ENCODE data around the gene EXD2. TPM values are rescaled to one million over a fixed set of nuclear protein-coding genes. Genes with fewer than 3 reads are reported as not detected.

The EXD2 gene
- total and polyA plus RNA-seq, 2 experiments from 2014 or later: 10.3 to 23.3 TPM

DNA sequence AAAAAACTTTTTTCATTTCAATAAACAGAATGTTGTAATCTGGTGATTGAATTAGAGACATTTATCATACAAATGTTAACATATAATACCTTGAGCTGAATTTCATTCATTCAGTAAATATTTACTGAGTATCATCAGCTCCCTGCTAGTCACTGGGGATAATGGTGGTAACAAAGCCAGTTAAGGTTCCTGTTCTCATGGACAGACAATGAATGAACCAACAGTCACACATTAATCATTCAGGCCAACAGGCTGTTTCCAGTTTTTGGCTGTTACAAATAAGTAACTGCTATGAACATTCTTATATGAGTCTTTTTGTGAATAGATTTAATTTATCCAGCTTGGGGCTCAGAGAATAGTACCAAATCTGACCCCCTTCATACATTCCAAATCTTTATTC lies 13.5 kb downstream of the EXD2 start (continued):
- TF ChIP-seq, protein P1, sequence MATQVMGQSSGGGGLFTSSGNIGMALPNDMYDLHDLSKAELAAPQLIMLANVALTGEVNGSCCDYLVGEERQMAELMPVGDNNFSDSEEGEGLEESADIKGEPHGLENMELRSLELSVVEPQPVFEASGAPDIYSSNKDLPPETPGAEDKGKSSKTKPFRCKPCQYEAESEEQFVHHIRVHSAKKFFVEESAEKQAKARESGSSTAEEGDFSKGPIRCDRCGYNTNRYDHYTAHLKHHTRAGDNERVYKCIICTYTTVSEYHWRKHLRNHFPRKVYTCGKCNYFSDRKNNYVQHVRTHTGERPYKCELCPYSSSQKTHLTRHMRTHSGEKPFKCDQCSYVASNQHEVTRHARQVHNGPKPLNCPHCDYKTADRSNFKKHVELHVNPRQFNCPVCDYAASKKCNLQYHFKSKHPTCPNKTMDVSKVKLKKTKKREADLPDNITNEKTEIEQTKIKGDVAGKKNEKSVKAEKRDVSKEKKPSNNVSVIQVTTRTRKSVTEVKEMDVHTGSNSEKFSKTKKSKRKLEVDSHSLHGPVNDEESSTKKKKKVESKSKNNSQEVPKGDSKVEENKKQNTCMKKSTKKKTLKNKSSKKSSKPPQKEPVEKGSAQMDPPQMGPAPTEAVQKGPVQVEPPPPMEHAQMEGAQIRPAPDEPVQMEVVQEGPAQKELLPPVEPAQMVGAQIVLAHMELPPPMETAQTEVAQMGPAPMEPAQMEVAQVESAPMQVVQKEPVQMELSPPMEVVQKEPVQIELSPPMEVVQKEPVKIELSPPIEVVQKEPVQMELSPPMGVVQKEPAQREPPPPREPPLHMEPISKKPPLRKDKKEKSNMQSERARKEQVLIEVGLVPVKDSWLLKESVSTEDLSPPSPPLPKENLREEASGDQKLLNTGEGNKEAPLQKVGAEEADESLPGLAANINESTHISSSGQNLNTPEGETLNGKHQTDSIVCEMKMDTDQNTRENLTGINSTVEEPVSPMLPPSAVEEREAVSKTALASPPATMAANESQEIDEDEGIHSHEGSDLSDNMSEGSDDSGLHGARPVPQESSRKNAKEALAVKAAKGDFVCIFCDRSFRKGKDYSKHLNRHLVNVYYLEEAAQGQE (IDR thresholded peaks at IDR 0.05; ENCODE audit: unreplicated experiment): no peak
- TF ChIP-seq CREB1 (CRISPR knock-in tag; IDR thresholded peaks at IDR 0.05; ENCODE audit: low read depth): no peak
- TF ChIP-seq, protein P2, sequence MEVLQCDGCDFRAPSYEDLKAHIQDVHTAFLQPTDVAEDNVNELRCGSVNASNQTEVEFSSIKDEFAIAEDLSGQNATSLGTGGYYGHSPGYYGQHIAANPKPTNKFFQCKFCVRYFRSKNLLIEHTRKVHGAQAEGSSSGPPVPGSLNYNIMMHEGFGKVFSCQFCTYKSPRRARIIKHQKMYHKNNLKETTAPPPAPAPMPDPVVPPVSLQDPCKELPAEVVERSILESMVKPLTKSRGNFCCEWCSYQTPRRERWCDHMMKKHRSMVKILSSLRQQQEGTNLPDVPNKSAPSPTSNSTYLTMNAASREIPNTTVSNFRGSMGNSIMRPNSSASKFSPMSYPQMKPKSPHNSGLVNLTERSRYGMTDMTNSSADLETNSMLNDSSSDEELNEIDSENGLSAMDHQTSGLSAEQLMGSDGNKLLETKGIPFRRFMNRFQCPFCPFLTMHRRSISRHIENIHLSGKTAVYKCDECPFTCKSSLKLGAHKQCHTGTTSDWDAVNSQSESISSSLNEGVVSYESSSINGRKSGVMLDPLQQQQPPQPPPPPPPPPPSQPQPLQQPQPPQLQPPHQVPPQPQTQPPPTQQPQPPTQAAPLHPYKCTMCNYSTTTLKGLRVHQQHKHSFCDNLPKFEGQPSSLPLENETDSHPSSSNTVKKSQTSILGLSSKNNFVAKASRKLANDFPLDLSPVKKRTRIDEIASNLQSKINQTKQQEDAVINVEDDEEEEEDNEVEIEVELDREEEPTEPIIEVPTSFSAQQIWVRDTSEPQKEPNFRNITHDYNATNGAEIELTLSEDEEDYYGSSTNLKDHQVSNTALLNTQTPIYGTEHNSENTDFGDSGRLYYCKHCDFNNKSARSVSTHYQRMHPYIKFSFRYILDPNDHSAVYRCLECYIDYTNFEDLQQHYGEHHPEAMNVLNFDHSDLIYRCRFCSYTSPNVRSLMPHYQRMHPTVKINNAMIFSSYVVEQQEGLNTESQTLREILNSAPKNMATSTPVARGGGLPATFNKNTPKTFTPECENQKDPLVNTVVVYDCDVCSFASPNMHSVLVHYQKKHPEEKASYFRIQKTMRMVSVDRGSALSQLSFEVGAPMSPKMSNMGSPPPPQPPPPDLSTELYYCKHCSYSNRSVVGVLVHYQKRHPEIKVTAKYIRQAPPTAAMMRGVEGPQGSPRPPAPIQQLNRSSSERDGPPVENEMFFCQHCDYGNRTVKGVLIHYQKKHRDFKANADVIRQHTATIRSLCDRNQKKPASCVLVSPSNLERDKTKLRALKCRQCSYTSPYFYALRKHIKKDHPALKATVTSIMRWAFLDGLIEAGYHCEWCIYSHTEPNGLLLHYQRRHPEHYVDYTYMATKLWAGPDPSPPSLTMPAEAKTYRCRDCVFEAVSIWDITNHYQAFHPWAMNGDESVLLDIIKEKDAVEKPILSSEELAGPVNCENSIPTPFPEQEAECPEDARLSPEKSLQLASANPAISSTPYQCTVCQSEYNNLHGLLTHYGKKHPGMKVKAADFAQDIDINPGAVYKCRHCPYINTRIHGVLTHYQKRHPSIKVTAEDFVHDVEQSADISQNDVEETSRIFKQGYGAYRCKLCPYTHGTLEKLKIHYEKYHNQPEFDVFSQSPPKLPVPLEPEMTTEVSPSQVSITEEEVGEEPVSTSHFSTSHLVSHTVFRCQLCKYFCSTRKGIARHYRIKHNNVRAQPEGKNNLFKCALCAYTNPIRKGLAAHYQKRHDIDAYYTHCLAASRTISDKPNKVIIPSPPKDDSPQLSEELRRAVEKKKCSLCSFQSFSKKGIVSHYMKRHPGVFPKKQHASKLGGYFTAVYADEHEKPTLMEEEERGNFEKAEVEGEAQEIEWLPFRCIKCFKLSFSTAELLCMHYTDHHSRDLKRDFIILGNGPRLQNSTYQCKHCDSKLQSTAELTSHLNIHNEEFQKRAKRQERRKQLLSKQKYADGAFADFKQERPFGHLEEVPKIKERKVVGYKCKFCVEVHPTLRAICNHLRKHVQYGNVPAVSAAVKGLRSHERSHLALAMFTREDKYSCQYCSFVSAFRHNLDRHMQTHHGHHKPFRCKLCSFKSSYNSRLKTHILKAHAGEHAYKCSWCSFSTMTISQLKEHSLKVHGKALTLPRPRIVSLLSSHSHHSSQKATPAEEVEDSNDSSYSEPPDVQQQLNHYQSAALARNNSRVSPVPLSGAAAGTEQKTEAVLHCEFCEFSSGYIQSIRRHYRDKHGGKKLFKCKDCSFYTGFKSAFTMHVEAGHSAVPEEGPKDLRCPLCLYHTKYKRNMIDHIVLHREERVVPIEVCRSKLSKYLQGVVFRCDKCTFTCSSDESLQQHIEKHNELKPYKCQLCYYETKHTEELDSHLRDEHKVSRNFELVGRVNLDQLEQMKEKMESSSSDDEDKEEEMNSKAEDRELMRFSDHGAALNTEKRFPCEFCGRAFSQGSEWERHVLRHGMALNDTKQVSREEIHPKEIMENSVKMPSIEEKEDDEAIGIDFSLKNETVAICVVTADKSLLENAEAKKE (CRISPR knock-in tag; IDR thresholded peaks at IDR 0.05): no peak
- TF ChIP-seq ZNF331 (CRISPR knock-in tag; IDR thresholded peaks at IDR 0.05; ENCODE audit: low read depth): no peak
- TF ChIP-seq NANOG (IDR thresholded peaks at IDR 0.05; ENCODE audit: borderline replicate concordance): no peak

- H3K36me3 ChIP-seq (ENCODE audit: insufficient read depth): no peaks in the 10 kb centered on the region
- H3K9me2 ChIP-seq (ENCODE audit: insufficient read depth): no peaks in the 10 kb centered on the region
- H3K79me2 ChIP-seq (replicated peaks; ENCODE audit: insufficient read depth): peaks cover 6% of the 10 kb centered on the region
- ATAC-seq (no peak), DNase-seq (ENCODE audit: low spot score) (no peak)
- H3K36me3 Mint-ChIP-seq (ENCODE audit: low read depth): no peaks in the 10 kb centered on the region; the same call in 1 of the 3 replicates
- H2AFZ ChIP-seq: no peak overlapping the region
- no peak overlapping the region for H3K27ac ChIP-seq (ENCODE audit: low read depth)
- H3K4me3 ChIP-seq: no peak overlapping the region
- H4K20me1 ChIP-seq (replicated peaks; ENCODE audit: insufficient read depth): no peaks in the 10 kb centered on the region
- no peaks in the 10 kb centered on the region for H3F3A ChIP-seq (replicated peaks; ENCODE audit: low read depth)
- no peak overlapping the region for H3K27ac Mint-ChIP-seq
- H3K4me1 ChIP-seq (ENCODE audit: insufficient read depth): no peaks in the 10 kb centered on the region
- H3K27me3 Mint-ChIP-seq (ENCODE audit: insufficient read depth, low read depth, poor library complexity): peaks cover 6% of the 10 kb centered on the region
- H3K4me2 ChIP-seq: no peak overlapping the region
- no peak overlapping the region for H3K4me3 Mint-ChIP-seq
- H3K9me3 Mint-ChIP-seq: no peaks in the 10 kb centered on the region
- H3K27me3 ChIP-seq (ENCODE audit: insufficient read depth): no peaks in the 10 kb centered on the region
- peaks cover 2% of the 10 kb centered on the region; the same call in 2 of the 3 replicates for H3K4me1 Mint-ChIP-seq
- TF ChIP-seq STAT1 (IDR thresholded peaks at IDR 0.05; ENCODE audit: unreplicated experiment) (no peak), ETS1 (IDR thresholded peaks at IDR 0.05) (no peak), EZH2phosphoT487 (IDR thresholded peaks at IDR 0.05; ENCODE audit: unreplicated experiment) (no peak), POLR2AphosphoS5 (IDR thresholded peaks at IDR 0.05; ENCODE audit: low read depth) (no peak), ZNF114 (CRISPR knock-in tag; IDR thresholded peaks at IDR 0.05) (no peak)
Measured at GRCh38 chr14:69207435-69208041, 16.2 kb downstream of the EXD2 start.

All from GM23338 (cell line).